ENCODE data around the gene PRDM7. TPM values are rescaled to one million over a fixed set of nuclear protein-coding genes. Genes with fewer than 3 reads are reported as not detected.
"Not testable (repeated sequence)": the region's sequence is repeated elsewhere in the genome, so short reads cannot be mapped to it uniquely, and the experiment has no call there.

The PRDM7 gene
- not detected for total RNA-seq
- polyA plus RNA-seq (ENCODE audit: insufficient read depth in 1 of 8, insufficient read length in 8 of 8, low replicate concordance in 1 of 8) = under 1 TPM in 1 of 8 donors, not detected in 7; 0.19 TPM
- long read RNA-seq, donor 1 = 0 reads
- long read RNA-seq, donor 2 = 0 reads
- long read RNA-seq, donor 3 = 0 reads
- long read RNA-seq, donor 4 = 0 reads
- long read RNA-seq, donor 5 = 0 reads
- long read RNA-seq, donor 6 = 0 reads
- long read RNA-seq, donor 7 = 0 reads
- long read RNA-seq, donor 8 = 0 reads
- long read RNA-seq, donor 9 = 0 reads
- long read RNA-seq, donor 10 = 0 reads
- long read RNA-seq, donor 11 = 0 reads

GRCh38 chr16:90077240-90077756, at the start of gene PRDM7:
TSS of gene PRDM7 (minus strand) at chr16:90077331. CDS start at chr16:90075910, 1,421 bp downstream.
- H3K9me3 ChIP-seq (replicated peaks; ENCODE audit: control insufficient read depth, low read depth, low read length) = no peaks in the 10 kb centered on the region
- H3K27ac ChIP-seq (ENCODE audit: low read length) = no peak within 1 kb of the TSS
- H3K4me3 ChIP-seq (ENCODE audit: low read length) = peak within 1 kb of the TSS; percentile 25
- H3K4me1 ChIP-seq (ENCODE audit: control insufficient read depth, insufficient read depth, low read length) = peaks cover 6% of the 10 kb centered on the region
- H3K27me3 ChIP-seq (ENCODE audit: control insufficient read depth, insufficient read depth, low read length) = peaks cover 28% of the 10 kb centered on the region
- H3K36me3 ChIP-seq (ENCODE audit: control insufficient read depth, insufficient read depth, low read length) = no peaks in the 10 kb centered on the region
- DNase-seq = peak; percentile 73
- 12% methylated on average over 32 of the region's 32 CpGs for WGBS (ENCODE audit: insufficient coverage)

- not testable (repeated sequence) for DNase-seq; H3K27me3 ChIP-seq (ENCODE audit: control insufficient read depth, insufficient read depth, low read length); H3K4me3 ChIP-seq (ENCODE audit: low read length); H3K36me3 ChIP-seq (ENCODE audit: control insufficient read depth, insufficient read depth, low read length); H3K4me1 ChIP-seq (ENCODE audit: control insufficient read depth, insufficient read depth, low read length); H3K9me3 ChIP-seq (replicated peaks; ENCODE audit: control insufficient read depth, low read depth, low read length); H3K27ac ChIP-seq (ENCODE audit: low read length)
- WGBS (ENCODE audit: insufficient coverage) = no CpG with 5 or more reads among the region's 4 CpGs
Observed at GRCh38 chr16:90121846-90122245, 44.7 kb upstream of the PRDM7 start.

- not testable (repeated sequence) for H3K36me3 ChIP-seq (ENCODE audit: control insufficient read depth, insufficient read depth, low read length); H3K4me1 ChIP-seq (ENCODE audit: control insufficient read depth, insufficient read depth, low read length); H3K27ac ChIP-seq (ENCODE audit: low read length); H3K9me3 ChIP-seq (replicated peaks; ENCODE audit: control insufficient read depth, low read depth, low read length); DNase-seq; H3K4me3 ChIP-seq (ENCODE audit: low read length); H3K27me3 ChIP-seq (ENCODE audit: control insufficient read depth, insufficient read depth, low read length)
- no CpG with 5 or more reads among the region's 6 CpGs for WGBS (ENCODE audit: insufficient coverage)
Observed at GRCh38 chr16:90107617-90108016, 30.5 kb upstream of the PRDM7 start.

DNA sequence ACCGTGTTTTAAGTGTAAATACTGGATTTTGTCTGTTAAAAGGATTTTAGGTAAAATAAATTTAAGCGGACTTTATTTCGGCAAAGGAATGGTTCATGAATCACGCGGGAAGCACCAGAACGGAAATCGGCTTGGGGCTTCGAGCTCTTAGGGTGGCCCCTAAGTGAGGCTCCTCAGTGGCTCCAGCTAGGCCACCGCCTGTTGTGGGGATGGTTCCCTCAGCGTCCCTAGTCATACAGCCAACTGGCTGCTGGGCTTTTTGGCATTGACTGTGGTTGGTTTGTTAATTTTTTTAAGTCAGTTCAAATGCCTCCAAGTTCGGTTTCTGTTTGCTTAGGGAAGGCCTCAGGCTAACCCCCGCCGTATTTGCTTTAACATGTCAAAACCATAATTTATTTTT, 29.9 kb upstream of the PRDM7 start:
- not testable (repeated sequence) for H3K36me3 ChIP-seq (ENCODE audit: control insufficient read depth, insufficient read depth, low read length); H3K4me3 ChIP-seq (ENCODE audit: low read length); DNase-seq; H3K27ac ChIP-seq (ENCODE audit: low read length); H3K27me3 ChIP-seq (ENCODE audit: control insufficient read depth, insufficient read depth, low read length); H3K9me3 ChIP-seq (replicated peaks; ENCODE audit: control insufficient read depth, low read depth, low read length); H3K4me1 ChIP-seq (ENCODE audit: control insufficient read depth, insufficient read depth, low read length)
- WGBS (ENCODE audit: insufficient coverage) = no CpG with 5 or more reads among the region's 13 CpGs

GRCh38 chr16:90106271-90106670, 29.1 kb upstream of the PRDM7 start:
- H3K27ac ChIP-seq (ENCODE audit: low read length); H3K4me3 ChIP-seq (ENCODE audit: low read length); H3K27me3 ChIP-seq (ENCODE audit: control insufficient read depth, insufficient read depth, low read length); H3K4me1 ChIP-seq (ENCODE audit: control insufficient read depth, insufficient read depth, low read length); H3K36me3 ChIP-seq (ENCODE audit: control insufficient read depth, insufficient read depth, low read length); H3K9me3 ChIP-seq (replicated peaks; ENCODE audit: control insufficient read depth, low read depth, low read length); DNase-seq: not testable (repeated sequence)
- WGBS (ENCODE audit: insufficient coverage) = 10% methylated on average over 11 of the region's 32 CpGs

GRCh38 chr16:90104725-90105124, 27.6 kb upstream of the PRDM7 start:
- H3K36me3 ChIP-seq (ENCODE audit: control insufficient read depth, insufficient read depth, low read length); H3K27me3 ChIP-seq (ENCODE audit: control insufficient read depth, insufficient read depth, low read length); H3K9me3 ChIP-seq (replicated peaks; ENCODE audit: control insufficient read depth, low read depth, low read length); H3K4me3 ChIP-seq (ENCODE audit: low read length); H3K4me1 ChIP-seq (ENCODE audit: control insufficient read depth, insufficient read depth, low read length); H3K27ac ChIP-seq (ENCODE audit: low read length); DNase-seq: not testable (repeated sequence)
- WGBS (ENCODE audit: insufficient coverage) = 80% methylated on average over 5 of the region's 13 CpGs

GRCh38 chr16:90102086-90102884, 25.2 kb upstream of the PRDM7 start:
- H3K4me3 ChIP-seq (ENCODE audit: low read length); H3K27ac ChIP-seq (ENCODE audit: low read length); H3K27me3 ChIP-seq (ENCODE audit: control insufficient read depth, insufficient read depth, low read length); H3K4me1 ChIP-seq (ENCODE audit: control insufficient read depth, insufficient read depth, low read length); DNase-seq; H3K9me3 ChIP-seq (replicated peaks; ENCODE audit: control insufficient read depth, low read depth, low read length); H3K36me3 ChIP-seq (ENCODE audit: control insufficient read depth, insufficient read depth, low read length): not testable (repeated sequence)
- WGBS (ENCODE audit: insufficient coverage) = no CpG with 5 or more reads among the region's 12 CpGs

GRCh38 chr16:90101332-90101731, 24.2 kb upstream of the PRDM7 start:
- not testable (repeated sequence) for DNase-seq; H3K4me3 ChIP-seq (ENCODE audit: low read length); H3K9me3 ChIP-seq (replicated peaks; ENCODE audit: control insufficient read depth, low read depth, low read length); H3K27me3 ChIP-seq (ENCODE audit: control insufficient read depth, insufficient read depth, low read length); H3K27ac ChIP-seq (ENCODE audit: low read length); H3K36me3 ChIP-seq (ENCODE audit: control insufficient read depth, insufficient read depth, low read length); H3K4me1 ChIP-seq (ENCODE audit: control insufficient read depth, insufficient read depth, low read length)
- WGBS (ENCODE audit: insufficient coverage) = 75% methylated on average over 6 of the region's 11 CpGs

GRCh38 chr16:90100790-90101189, 23.7 kb upstream of the PRDM7 start:
- H3K9me3 ChIP-seq (replicated peaks; ENCODE audit: control insufficient read depth, low read depth, low read length); DNase-seq; H3K27me3 ChIP-seq (ENCODE audit: control insufficient read depth, insufficient read depth, low read length); H3K4me3 ChIP-seq (ENCODE audit: low read length); H3K36me3 ChIP-seq (ENCODE audit: control insufficient read depth, insufficient read depth, low read length); H3K4me1 ChIP-seq (ENCODE audit: control insufficient read depth, insufficient read depth, low read length); H3K27ac ChIP-seq (ENCODE audit: low read length): not testable (repeated sequence)
- WGBS (ENCODE audit: insufficient coverage) = no CpG with 5 or more reads among the region's 4 CpGs

GRCh38 chr16:90100229-90100628, 23.1 kb upstream of the PRDM7 start:
- not testable (repeated sequence) for H3K36me3 ChIP-seq (ENCODE audit: control insufficient read depth, insufficient read depth, low read length); H3K9me3 ChIP-seq (replicated peaks; ENCODE audit: control insufficient read depth, low read depth, low read length); H3K27me3 ChIP-seq (ENCODE audit: control insufficient read depth, insufficient read depth, low read length); H3K4me3 ChIP-seq (ENCODE audit: low read length); H3K4me1 ChIP-seq (ENCODE audit: control insufficient read depth, insufficient read depth, low read length); H3K27ac ChIP-seq (ENCODE audit: low read length); DNase-seq
- WGBS (ENCODE audit: insufficient coverage) = 80% methylated on average over 1 of the region's 5 CpGs

Measured in muscle of leg (tissue), 16 donors.